ENCODE data around the gene P3H4.
"Not testable (repeated sequence)": the region's sequence is repeated elsewhere in the genome, so short reads cannot be mapped to it uniquely, and the experiment has no call there.

P3H4 gene

GRCh38 chr17:41777574-41778188 lies 34.1 kb downstream of the P3H4 start:
- no peak overlapping the region for H3K4me3 ChIP-seq (ENCODE audit: low read depth, low read length)
- TF ChIP-seq CTCF (IDR thresholded peaks at IDR 0.05; ENCODE audit: low read depth, low read length, missing control alignments): no peak
- DNase-seq (ENCODE audit: low read depth): no peak

- DNase-seq (ENCODE audit: low read depth): no peak
Measured at GRCh38 chr17:41777157-41777573, 34.6 kb downstream of the P3H4 start.

GRCh38 chr17:41776262-41776900 lies 35.4 kb downstream of the P3H4 start:
- not testable (repeated sequence) for DNase-seq (ENCODE audit: low read depth)

More at GRCh38 chr17:41777157-41777573, 34.6 kb downstream of the P3H4 start:
- H3K4me3 ChIP-seq (ENCODE audit: low read depth, low read length): no peak overlapping the region
- no peak for TF ChIP-seq CTCF (IDR thresholded peaks at IDR 0.05; ENCODE audit: low read depth, low read length, missing control alignments)

GRCh38 chr17:41775394-41776226 lies 36.1 kb downstream of the P3H4 start:
- no peak overlapping the region for H3K4me3 ChIP-seq (ENCODE audit: low read depth, low read length)
- no peak for TF ChIP-seq CTCF (IDR thresholded peaks at IDR 0.05; ENCODE audit: low read depth, low read length, missing control alignments)
- DNase-seq (ENCODE audit: low read depth): no peak

More at GRCh38 chr17:41776262-41776900, 35.4 kb downstream of the P3H4 start:
- H3K4me3 ChIP-seq (ENCODE audit: low read depth, low read length): not testable (repeated sequence)

GRCh38 chr17:41773731-41774193 lies 38.0 kb downstream of the P3H4 start:
- H3K4me3 ChIP-seq (ENCODE audit: low read depth, low read length): no peak overlapping the region
- DNase-seq (ENCODE audit: low read depth): no peak
- TF ChIP-seq CTCF (IDR thresholded peaks at IDR 0.05; ENCODE audit: low read depth, low read length, missing control alignments): no peak

- no peak for TF ChIP-seq CTCF (IDR thresholded peaks at IDR 0.05; ENCODE audit: low read depth, low read length, missing control alignments)
- H3K4me3 ChIP-seq (ENCODE audit: low read depth, low read length): no peak overlapping the region
- DNase-seq (ENCODE audit: low read depth): no peak
Measured at GRCh38 chr17:41773190-41773588, 38.6 kb downstream of the P3H4 start.

GRCh38 chr17:41772586-41773189 lies 39.1 kb downstream of the P3H4 start:
- no peak overlapping the region for H3K4me3 ChIP-seq (ENCODE audit: low read depth, low read length)
- no peak for DNase-seq (ENCODE audit: low read depth)
- no peak for TF ChIP-seq CTCF (IDR thresholded peaks at IDR 0.05; ENCODE audit: low read depth, low read length, missing control alignments)
